Vagina (tissue), 2 donors: ENCODE results near the gene ASXL3.

Source experiments
- POLR2A ChIP-seq, 2 donors: fragments of 450-650 bp; IDR thresholded peaks; one replicate each; pipeline ENCODE4 v1.6.1; 2017; ENCODE audit warnings: antibody characterized with exemption in 2 of 2, mild to moderate bottlenecking in 2 of 2, moderate library complexity in 2 of 2
- POLR2AphosphoS5 ChIP-seq, 2 donors: sonication (generic); formaldehyde crosslinking; IDR thresholded peaks; one replicate each; pipeline ENCODE4 v1.9.0; 2017; ENCODE audit warnings: antibody characterized with exemption in 2 of 2, mild to moderate bottlenecking in 2 of 2, low read depth in 1 of 2; ENCODE audit not compliant: insufficient read depth in 1 of 2
- TF ChIP-seq, protein P1 (sequence below), 3 experiments: fragments of 450-650 bp in 2 of 3; fragments of 200-600 bp in 1 of 3; sonication (generic) in 1 of 3; IDR thresholded peaks; one replicate each; pipeline ENCODE4 v1.5.1; 2017 to 2019; ENCODE audit warnings: antibody characterized with exemption in 3 of 3, mild to moderate bottlenecking in 2 of 3, moderate library complexity in 2 of 3

DNA sequence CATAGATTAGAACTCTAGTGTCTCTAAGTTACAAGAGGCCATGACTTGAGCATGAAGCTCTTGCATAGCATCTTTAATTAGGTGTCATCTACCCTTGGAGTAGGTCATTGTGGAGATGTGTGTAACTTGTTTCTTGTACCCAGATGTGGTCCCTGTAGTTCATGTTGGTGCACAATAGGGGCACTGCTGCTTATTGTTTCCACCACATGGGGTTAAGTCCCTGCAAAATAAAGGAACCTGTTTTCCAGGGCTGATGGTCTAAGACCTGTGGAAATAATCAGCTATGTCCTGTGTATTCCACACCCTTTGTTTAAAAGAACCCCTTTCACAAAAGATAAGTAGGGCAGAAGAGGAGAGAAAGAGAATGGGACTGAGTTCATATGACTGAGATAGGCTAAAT, 28.6 kb downstream of the ASXL3 start:
- TF ChIP-seq, protein P1, sequence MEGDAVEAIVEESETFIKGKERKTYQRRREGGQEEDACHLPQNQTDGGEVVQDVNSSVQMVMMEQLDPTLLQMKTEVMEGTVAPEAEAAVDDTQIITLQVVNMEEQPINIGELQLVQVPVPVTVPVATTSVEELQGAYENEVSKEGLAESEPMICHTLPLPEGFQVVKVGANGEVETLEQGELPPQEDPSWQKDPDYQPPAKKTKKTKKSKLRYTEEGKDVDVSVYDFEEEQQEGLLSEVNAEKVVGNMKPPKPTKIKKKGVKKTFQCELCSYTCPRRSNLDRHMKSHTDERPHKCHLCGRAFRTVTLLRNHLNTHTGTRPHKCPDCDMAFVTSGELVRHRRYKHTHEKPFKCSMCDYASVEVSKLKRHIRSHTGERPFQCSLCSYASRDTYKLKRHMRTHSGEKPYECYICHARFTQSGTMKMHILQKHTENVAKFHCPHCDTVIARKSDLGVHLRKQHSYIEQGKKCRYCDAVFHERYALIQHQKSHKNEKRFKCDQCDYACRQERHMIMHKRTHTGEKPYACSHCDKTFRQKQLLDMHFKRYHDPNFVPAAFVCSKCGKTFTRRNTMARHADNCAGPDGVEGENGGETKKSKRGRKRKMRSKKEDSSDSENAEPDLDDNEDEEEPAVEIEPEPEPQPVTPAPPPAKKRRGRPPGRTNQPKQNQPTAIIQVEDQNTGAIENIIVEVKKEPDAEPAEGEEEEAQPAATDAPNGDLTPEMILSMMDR (IDR thresholded peaks at IDR 0.05): no peak
- TF ChIP-seq POLR2A (IDR thresholded peaks at IDR 0.05) (no peak), POLR2AphosphoS5 (IDR thresholded peaks at IDR 0.05; ENCODE audit: insufficient read depth in 1 of 2, low read depth in 1 of 2) (no peak)
